NT2/D1 (cell line): Measurements from ENCODE around the gene WNT2B.

Source experiments
- DNase-seq: peaks from one replicate; pipeline ENCODE4 v3.0.0-alpha.2; 2011; ENCODE audit warnings: low read depth, low spot score
- H3K27me3 ChIP-seq: 2 replicates; pipeline ENCODE4 v1.6.0; 2011; ENCODE audit warnings: mild to moderate bottlenecking; ENCODE audit not compliant: insufficient read length, insufficient read depth
- H3K36me3 ChIP-seq: 2 replicates; pipeline ENCODE4 v1.6.1; 2011; ENCODE audit warnings: mild to moderate bottlenecking, low read length, mixed read lengths; ENCODE audit not compliant: insufficient read depth, insufficient read length
- H3K4me1 ChIP-seq: 2 replicates; pipeline ENCODE4 v1.5.1; 2011; ENCODE audit not compliant: insufficient read depth, insufficient read length
- H3K4me3 ChIP-seq: 2 replicates; pipeline ENCODE4 v1.5.1; 2011; ENCODE audit warnings: low read depth; ENCODE audit not compliant: insufficient read length
- H3K9ac ChIP-seq: 2 replicates; pipeline ENCODE4 v1.6.0; 2011; ENCODE audit warnings: low read depth; ENCODE audit not compliant: insufficient read length
- H3K9me3 ChIP-seq: 2 replicates; pipeline ENCODE4 v1.5.1; 2011; ENCODE audit warnings: mild to moderate bottlenecking, low read length; ENCODE audit not compliant: insufficient read depth
- SUZ12 ChIP-seq: IDR thresholded peaks from 2 replicates; pipeline ENCODE4 v1.6.1; 2011; ENCODE audit not compliant: insufficient read length, insufficient read depth; ENCODE audit errors: extremely low read depth
- YY1 ChIP-seq: IDR thresholded peaks from 2 replicates; pipeline ENCODE4 v1.6.1; 2011; ENCODE audit not compliant: insufficient read length, insufficient read depth
- ZNF274 ChIP-seq: IDR thresholded peaks from 2 replicates; pipeline ENCODE4 v1.6.1; 2011; ENCODE audit warnings: mild to moderate bottlenecking, low read depth, low read length

WNT2B gene

DNA sequence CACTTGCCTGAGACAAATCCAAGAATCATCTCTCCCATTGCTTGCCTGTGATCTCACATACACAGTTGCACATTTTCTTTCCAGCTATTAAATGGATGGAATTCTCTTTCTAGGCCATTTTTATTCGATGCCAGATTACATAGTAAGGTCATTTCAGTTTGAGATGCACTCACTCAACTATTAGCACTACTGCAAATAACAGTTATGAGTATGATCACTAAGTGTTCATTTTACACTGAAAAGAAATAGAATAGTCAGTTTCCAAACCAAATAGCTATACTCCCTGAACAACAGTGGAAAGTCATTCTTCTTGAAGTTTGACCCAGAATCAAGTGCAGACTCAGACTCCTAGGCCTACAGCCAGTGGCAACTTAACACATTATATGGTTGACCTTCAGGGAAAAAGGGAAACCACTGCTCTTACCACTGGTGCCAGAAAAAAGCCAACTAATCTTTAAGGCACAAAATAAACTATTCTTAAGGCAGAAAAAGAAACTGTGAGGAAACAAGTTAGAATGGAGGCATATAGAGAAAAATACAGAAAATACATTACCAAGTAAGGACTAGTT lies 31.5 kb downstream of the WNT2B start:
- Histone ChIP-seq H3K9me3 (no peaks in the 10 kb centered on the region), H3K27me3 (no peaks in the 10 kb centered on the region), H3K36me3 (peaks cover 22% of the 10 kb centered on the region), H3K9ac (no peak overlapping the region), H3K4me1 (no peaks in the 10 kb centered on the region), H3K4me3 (no peak overlapping the region)
- no peak for DNase-seq
- TF ChIP-seq SUZ12 (no peak), ZNF274 (no peak), YY1 (no peak)

GRCh38 chr1:112541299-112541698 lies 32.5 kb downstream of the WNT2B start:
- H3K9me3 ChIP-seq = no peaks in the 10 kb centered on the region
- H3K27me3 ChIP-seq = no peaks in the 10 kb centered on the region
- TF ChIP-seq ZNF274 (no peak), SUZ12 (no peak)
- H3K4me1 ChIP-seq = no peaks in the 10 kb centered on the region
- no peak overlapping the region for H3K9ac ChIP-seq
- no peak overlapping the region for H3K4me3 ChIP-seq
- H3K36me3 ChIP-seq = peaks cover 25% of the 10 kb centered on the region
- no peak for DNase-seq

DNA sequence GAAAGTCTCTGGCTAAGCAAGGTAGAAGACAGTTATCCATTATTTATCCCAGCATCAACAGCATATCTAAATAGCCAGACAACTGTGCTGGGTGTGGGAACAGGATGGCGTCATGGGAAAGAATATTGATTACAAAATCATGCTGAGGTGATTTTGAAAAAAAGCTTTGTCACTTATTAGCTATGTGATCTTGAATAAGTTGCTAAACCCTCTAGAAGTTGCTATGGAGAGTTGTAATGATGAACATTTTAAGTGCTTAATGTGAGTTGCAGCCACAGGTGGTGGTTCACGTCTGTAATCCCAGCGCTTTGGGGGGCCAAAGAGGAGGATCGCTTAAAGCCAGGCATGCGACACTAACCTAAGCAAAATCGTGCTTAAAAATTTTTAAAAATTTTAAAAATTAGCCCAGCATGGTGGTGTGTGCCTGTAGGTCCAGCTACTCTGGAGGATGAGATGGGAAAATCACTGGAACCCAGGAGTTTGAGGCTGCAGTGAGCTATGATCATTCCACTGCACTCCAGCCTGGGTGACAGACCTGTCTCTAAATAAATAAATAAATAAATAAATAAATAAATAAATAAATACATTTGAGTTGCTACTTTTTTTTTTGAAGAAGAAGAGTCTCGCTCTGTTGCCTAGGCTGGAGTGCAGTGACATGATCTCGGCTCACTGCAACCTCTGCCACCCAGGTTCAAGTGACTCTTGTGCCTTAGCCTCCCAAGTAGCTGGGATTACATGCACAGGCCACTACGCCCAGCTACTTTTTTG lies 33.6 kb downstream of the WNT2B start:
- Histone ChIP-seq H3K4me3 (no peak overlapping the region), H3K27me3 (no peaks in the 10 kb centered on the region), H3K4me1 (no peaks in the 10 kb centered on the region), H3K36me3 (peaks cover 22% of the 10 kb centered on the region), H3K9ac (no peak overlapping the region), H3K9me3 (no peaks in the 10 kb centered on the region)
- DNase-seq = no peak
- TF ChIP-seq YY1 = no peak
- no peak for TF ChIP-seq ZNF274
- no peak for TF ChIP-seq SUZ12

DNA sequence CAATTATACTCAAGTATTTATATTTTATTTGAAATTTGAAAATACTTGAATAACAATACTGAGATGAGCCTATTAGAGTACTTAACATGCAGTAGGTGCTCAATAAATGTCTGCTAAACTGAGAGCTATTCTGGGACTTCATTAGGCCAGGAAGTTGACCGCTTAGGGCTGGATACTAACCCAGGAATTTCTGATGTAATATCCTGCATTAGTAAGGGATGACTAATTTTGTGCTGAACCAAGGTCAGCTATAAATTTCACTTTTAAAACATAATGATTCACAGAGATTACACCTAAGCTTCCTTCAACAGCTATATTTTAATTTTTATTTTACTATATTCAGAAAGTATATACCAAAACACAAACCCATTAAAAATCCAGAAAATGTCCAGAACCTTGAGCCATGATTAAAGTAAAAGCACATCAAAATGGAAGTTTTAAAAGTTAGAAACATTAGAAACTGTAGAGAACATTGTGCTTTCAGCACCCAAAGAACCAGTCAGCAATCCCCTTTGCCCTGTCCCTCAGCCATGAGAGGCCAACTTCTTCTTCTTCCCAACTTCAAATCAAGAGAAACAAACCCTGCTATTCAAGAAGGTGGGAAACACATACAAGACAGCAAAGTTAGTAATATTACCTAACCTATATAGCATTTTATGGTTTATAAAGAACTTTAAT lies 35.4 kb downstream of the WNT2B start:
- no peak overlapping the region for H3K4me3 ChIP-seq

DNA sequence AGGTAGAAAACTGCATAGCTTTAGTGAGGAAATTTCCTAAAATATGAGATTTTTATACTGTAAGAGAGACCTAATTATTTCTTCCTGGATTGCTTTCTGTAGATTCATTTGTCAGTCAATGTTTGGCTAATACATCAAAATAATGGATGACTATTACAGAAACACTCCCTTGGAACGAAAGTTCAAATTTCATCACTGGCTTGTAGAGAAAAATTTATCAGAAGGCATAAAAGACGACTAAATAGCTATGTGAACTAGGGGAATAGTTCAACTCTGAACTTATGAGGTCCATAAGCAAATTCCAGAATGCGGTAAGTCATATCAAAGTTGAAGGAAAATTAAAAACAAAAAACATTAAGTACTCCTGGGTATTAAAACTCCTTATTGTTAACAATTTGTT lies 36.0 kb downstream of the WNT2B start:
- no peak for DNase-seq
- H3K4me3 ChIP-seq = no peak overlapping the region
- peaks cover 21% of the 10 kb centered on the region for H3K36me3 ChIP-seq
- no peaks in the 10 kb centered on the region for H3K27me3 ChIP-seq
- no peak overlapping the region for H3K9ac ChIP-seq
- no peaks in the 10 kb centered on the region for H3K4me1 ChIP-seq
- TF ChIP-seq YY1 = no peak
- TF ChIP-seq ZNF274 = no peak
- TF ChIP-seq SUZ12 = no peak
- H3K9me3 ChIP-seq = no peaks in the 10 kb centered on the region

More for the DNA sequence above, 35.4 kb downstream of the WNT2B start:
- no peak for DNase-seq
- Histone ChIP-seq H3K9ac (no peak overlapping the region), H3K4me1 (no peaks in the 10 kb centered on the region), H3K9me3 (no peaks in the 10 kb centered on the region), H3K27me3 (no peaks in the 10 kb centered on the region), H3K36me3 (peaks cover 23% of the 10 kb centered on the region)
- no peak for TF ChIP-seq YY1
- TF ChIP-seq SUZ12 = no peak
- TF ChIP-seq ZNF274 = no peak

- Histone ChIP-seq H3K36me3 (peaks cover 16% of the 10 kb centered on the region), H3K4me3 (no peak overlapping the region), H3K9ac (no peak overlapping the region), H3K27me3 (no peaks in the 10 kb centered on the region), H3K9me3 (no peaks in the 10 kb centered on the region), H3K4me1 (no peaks in the 10 kb centered on the region)
- TF ChIP-seq SUZ12 (no peak), YY1 (no peak), ZNF274 (no peak)
- no peak for DNase-seq
These were observed 37.3 kb downstream of the WNT2B start for GRCh38 chr1:112546076-112546475.

DNA sequence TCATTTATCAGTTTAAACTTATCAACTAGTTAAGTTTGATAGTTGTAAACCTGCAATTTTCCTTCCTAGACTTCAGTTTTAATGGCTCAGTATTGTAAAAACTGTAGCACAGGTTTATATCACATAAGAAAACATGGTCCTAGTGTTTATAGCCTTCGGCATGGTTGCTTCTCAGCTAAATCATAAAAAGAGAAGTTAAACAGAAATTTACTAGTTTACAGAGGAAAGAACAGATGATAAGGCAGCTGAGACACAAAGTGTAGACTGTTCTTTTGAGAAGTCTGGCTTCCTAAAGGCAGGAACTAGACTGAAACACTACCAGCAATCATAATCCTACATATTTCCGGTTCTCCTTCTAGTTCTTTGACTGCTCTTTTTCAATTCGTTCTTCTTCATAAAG lies 39.8 kb downstream of the WNT2B start:
- Histone ChIP-seq H3K27me3 (no peaks in the 10 kb centered on the region), H3K9ac (no peak overlapping the region), H3K9me3 (no peaks in the 10 kb centered on the region), H3K4me1 (no peaks in the 10 kb centered on the region), H3K4me3 (no peak overlapping the region), H3K36me3 (peaks cover 12% of the 10 kb centered on the region)
- no peak for DNase-seq
- TF ChIP-seq ZNF274 = no peak
- no peak for TF ChIP-seq SUZ12
- no peak for TF ChIP-seq YY1
